Measurements from ENCODE around the gene ITPK1. TPM values are rescaled to one million over a fixed set of nuclear protein-coding genes. Genes with fewer than 3 reads are reported as not detected.

ITPK1 gene
- total RNA-seq, 1 donor from 2014 or later = 32.8 TPM

- TF ChIP-seq CTCF (IDR thresholded peaks at IDR 0.05) = no peak
- no peak overlapping the region for H3K27ac Mint-ChIP-seq (ENCODE audit: unreplicated experiment)
- H3K36me3 Mint-ChIP-seq (ENCODE audit: unreplicated experiment) = no peaks in the 10 kb centered on the region
- no peak overlapping the region for H3K4me3 Mint-ChIP-seq (ENCODE audit: unreplicated experiment)
- H3K4me1 Mint-ChIP-seq (ENCODE audit: unreplicated experiment) = peaks cover 13% of the 10 kb centered on the region
- DNase-seq (ENCODE audit: extremely low spot score, unreplicated experiment) = no peak
- no peaks in the 10 kb centered on the region for H3K9me3 Mint-ChIP-seq (ENCODE audit: unreplicated experiment)
- H3K27me3 Mint-ChIP-seq (ENCODE audit: unreplicated experiment) = no peaks in the 10 kb centered on the region
Observed at GRCh38 chr14:93019367-93019843, 96.3 kb downstream of the ITPK1 start.

- no peak for DNase-seq (ENCODE audit: extremely low spot score, unreplicated experiment)
- H3K27ac Mint-ChIP-seq (ENCODE audit: unreplicated experiment) = no peak overlapping the region
- peaks cover 22% of the 10 kb centered on the region for H3K4me1 Mint-ChIP-seq (ENCODE audit: unreplicated experiment)
- no peaks in the 10 kb centered on the region for H3K36me3 Mint-ChIP-seq (ENCODE audit: unreplicated experiment)
- no peaks in the 10 kb centered on the region for H3K9me3 Mint-ChIP-seq (ENCODE audit: unreplicated experiment)
- TF ChIP-seq CTCF (IDR thresholded peaks at IDR 0.05) = no peak
- no peak overlapping the region for H3K4me3 Mint-ChIP-seq (ENCODE audit: unreplicated experiment)
- H3K27me3 Mint-ChIP-seq (ENCODE audit: unreplicated experiment) = no peaks in the 10 kb centered on the region
Observed at GRCh38 chr14:93018366-93018765, 97.4 kb downstream of the ITPK1 start.

- no peak overlapping the region for H3K27ac Mint-ChIP-seq (ENCODE audit: unreplicated experiment)
- no peak for TF ChIP-seq CTCF (IDR thresholded peaks at IDR 0.05)
Observed at GRCh38 chr14:93017898-93018297, 97.8 kb downstream of the ITPK1 start.

GRCh38 chr14:93017301-93017797 lies 98.4 kb downstream of the ITPK1 start:
- no peaks in the 10 kb centered on the region for H3K9me3 Mint-ChIP-seq (ENCODE audit: unreplicated experiment)
- peaks cover 31% of the 10 kb centered on the region for H3K4me1 Mint-ChIP-seq (ENCODE audit: unreplicated experiment)

More at GRCh38 chr14:93017898-93018297, 97.8 kb downstream of the ITPK1 start:
- Mint-ChIP-seq H3K36me3 (ENCODE audit: unreplicated experiment) (no peaks in the 10 kb centered on the region), H3K27me3 (ENCODE audit: unreplicated experiment) (no peaks in the 10 kb centered on the region), H3K4me1 (ENCODE audit: unreplicated experiment) (peaks cover 27% of the 10 kb centered on the region), H3K4me3 (ENCODE audit: unreplicated experiment) (no peak overlapping the region), H3K9me3 (ENCODE audit: unreplicated experiment) (no peaks in the 10 kb centered on the region)
- no peak for DNase-seq (ENCODE audit: extremely low spot score, unreplicated experiment)

More at GRCh38 chr14:93017301-93017797, 98.4 kb downstream of the ITPK1 start:
- Mint-ChIP-seq H3K36me3 (ENCODE audit: unreplicated experiment) (no peaks in the 10 kb centered on the region), H3K4me3 (ENCODE audit: unreplicated experiment) (no peak overlapping the region), H3K27me3 (ENCODE audit: unreplicated experiment) (no peaks in the 10 kb centered on the region), H3K27ac (ENCODE audit: unreplicated experiment) (no peak overlapping the region)
- no peak for TF ChIP-seq CTCF (IDR thresholded peaks at IDR 0.05)
- DNase-seq (ENCODE audit: extremely low spot score, unreplicated experiment) = no peak
